DOHH2 (cell line): ENCODE measurements around the gene SNX24.

Source experiments
- EZH2phosphoT487 ChIP-seq: fragments of 200-600 bp; sonication (generic); IDR thresholded peaks from 2 replicates; pipeline ENCODE4 v1.6.1; 2017; ENCODE audit warnings: borderline replicate concordance, mild to moderate bottlenecking, antibody characterized with exemption, low read length, moderate library complexity, mixed read lengths
- TF ChIP-seq, protein P1 (sequence below): fragments of 200-600 bp; sonication (generic); IDR thresholded peaks from one replicate; pipeline ENCODE4 v1.5.1; 2014; ENCODE audit warnings: antibody characterized with exemption, mild to moderate bottlenecking, low read depth, low read length; ENCODE audit not compliant: poor library complexity, severe bottlenecking

- TF ChIP-seq, protein P1, sequence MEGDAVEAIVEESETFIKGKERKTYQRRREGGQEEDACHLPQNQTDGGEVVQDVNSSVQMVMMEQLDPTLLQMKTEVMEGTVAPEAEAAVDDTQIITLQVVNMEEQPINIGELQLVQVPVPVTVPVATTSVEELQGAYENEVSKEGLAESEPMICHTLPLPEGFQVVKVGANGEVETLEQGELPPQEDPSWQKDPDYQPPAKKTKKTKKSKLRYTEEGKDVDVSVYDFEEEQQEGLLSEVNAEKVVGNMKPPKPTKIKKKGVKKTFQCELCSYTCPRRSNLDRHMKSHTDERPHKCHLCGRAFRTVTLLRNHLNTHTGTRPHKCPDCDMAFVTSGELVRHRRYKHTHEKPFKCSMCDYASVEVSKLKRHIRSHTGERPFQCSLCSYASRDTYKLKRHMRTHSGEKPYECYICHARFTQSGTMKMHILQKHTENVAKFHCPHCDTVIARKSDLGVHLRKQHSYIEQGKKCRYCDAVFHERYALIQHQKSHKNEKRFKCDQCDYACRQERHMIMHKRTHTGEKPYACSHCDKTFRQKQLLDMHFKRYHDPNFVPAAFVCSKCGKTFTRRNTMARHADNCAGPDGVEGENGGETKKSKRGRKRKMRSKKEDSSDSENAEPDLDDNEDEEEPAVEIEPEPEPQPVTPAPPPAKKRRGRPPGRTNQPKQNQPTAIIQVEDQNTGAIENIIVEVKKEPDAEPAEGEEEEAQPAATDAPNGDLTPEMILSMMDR, result no peak
- TF ChIP-seq EZH2phosphoT487, result no peak
Measured at GRCh38 chr5:122916490-122916889, 71.1 kb downstream of the SNX24 start.
